Nephron (organoid): ENCODE measurements around the gene CFI.
"Not testable (repeated sequence)": the region's sequence is repeated elsewhere in the genome, so short reads cannot be mapped to it uniquely, and the experiment has no call there.

ENCODE experiments used
- H3K27ac Mint-ChIP-seq, 3 experiments: 2 replicates each; pipeline ENCODE4 v1.8.0; 2020; ENCODE audit warnings: mixed read lengths in 3 of 3, mild to moderate bottlenecking in 2 of 3, moderate library complexity in 1 of 3
- H3K27me3 Mint-ChIP-seq: 2 replicates; pipeline ENCODE4 v1.8.0; 2021; ENCODE audit warnings: low read depth, mild to moderate bottlenecking, moderate library complexity, mixed read lengths
- H3K36me3 Mint-ChIP-seq: 2 replicates; pipeline ENCODE4 v1.8.0; 2020; ENCODE audit warnings: low read depth, mixed read lengths
- H3K4me1 Mint-ChIP-seq: 2 replicates; pipeline ENCODE4 v1.8.0; 2020; ENCODE audit warnings: mixed read lengths
- H3K4me3 Mint-ChIP-seq, 3 experiments: 2 replicates each; pipeline ENCODE4 v1.8.0; 2020; ENCODE audit warnings: mild to moderate bottlenecking in 3 of 3, mixed read lengths in 3 of 3, moderate library complexity in 2 of 3
- H3K9me3 Mint-ChIP-seq: 2 replicates; pipeline ENCODE4 v1.8.0; 2020; ENCODE audit warnings: mixed read lengths
- TF ChIP-seq, protein P1 (sequence below), 3 experiments: fragments of 200-600 bp; sonication (generic); IDR thresholded peaks; one replicate each; pipeline ENCODE4 v1.5.0; 2021; ENCODE audit warnings: antibody characterized with exemption in 3 of 3; ENCODE audit not compliant: unreplicated experiment in 3 of 3

The CFI gene

DNA sequence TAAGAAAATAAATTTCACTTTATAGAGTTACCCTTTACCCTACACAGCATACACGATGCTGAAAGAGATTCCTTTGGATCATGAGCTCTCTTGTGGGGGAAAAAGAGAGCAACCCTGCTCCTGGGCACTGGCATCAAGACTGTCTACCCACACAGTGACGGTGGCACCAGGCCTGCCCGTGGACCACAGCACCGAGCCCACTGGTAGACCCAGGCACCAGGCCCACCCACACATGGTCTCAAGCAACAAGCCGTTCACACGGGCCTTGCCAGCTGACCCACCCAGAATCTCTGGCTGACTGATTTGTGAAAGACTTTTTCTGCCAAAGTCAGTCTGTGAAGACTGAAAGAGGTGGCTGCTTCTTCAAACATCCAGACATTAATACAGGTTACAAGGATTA is 6.7 kb downstream of the CFI start:
- Mint-ChIP-seq H3K27me3 (no peaks in the 10 kb centered on the region), H3K4me1 (no peaks in the 10 kb centered on the region), H3K9me3 (peaks cover 66% of the 10 kb centered on the region), H3K27ac (no peak overlapping the region), H3K4me3 (no peak overlapping the region), H3K36me3 (peaks cover 30% of the 10 kb centered on the region)
- TF ChIP-seq, protein P1, sequence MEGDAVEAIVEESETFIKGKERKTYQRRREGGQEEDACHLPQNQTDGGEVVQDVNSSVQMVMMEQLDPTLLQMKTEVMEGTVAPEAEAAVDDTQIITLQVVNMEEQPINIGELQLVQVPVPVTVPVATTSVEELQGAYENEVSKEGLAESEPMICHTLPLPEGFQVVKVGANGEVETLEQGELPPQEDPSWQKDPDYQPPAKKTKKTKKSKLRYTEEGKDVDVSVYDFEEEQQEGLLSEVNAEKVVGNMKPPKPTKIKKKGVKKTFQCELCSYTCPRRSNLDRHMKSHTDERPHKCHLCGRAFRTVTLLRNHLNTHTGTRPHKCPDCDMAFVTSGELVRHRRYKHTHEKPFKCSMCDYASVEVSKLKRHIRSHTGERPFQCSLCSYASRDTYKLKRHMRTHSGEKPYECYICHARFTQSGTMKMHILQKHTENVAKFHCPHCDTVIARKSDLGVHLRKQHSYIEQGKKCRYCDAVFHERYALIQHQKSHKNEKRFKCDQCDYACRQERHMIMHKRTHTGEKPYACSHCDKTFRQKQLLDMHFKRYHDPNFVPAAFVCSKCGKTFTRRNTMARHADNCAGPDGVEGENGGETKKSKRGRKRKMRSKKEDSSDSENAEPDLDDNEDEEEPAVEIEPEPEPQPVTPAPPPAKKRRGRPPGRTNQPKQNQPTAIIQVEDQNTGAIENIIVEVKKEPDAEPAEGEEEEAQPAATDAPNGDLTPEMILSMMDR (IDR thresholded peaks at IDR 0.05; ENCODE audit: unreplicated experiment in 3 of 3): no peak

DNA sequence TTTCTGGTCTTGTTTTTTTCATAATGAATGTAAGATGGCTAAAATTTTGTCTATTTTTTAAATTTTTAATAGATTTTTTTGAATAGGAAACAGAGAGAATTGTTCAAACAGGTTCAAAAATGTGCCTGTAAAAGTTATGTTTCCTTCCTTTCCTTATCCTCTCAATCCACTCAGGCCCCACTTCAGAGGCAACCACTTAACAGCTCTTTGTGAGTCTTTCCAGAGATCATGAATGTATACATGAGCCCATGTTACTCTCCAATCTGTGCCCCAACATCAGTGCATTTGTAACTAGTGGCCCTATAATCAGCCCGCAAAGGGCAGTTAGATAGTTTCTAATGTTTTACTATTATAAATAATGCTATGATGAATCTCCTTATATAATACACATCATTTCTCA is 14.0 kb downstream of the CFI start:
- Mint-ChIP-seq H3K27ac (no peak overlapping the region), H3K4me1 (no peaks in the 10 kb centered on the region), H3K4me3 (no peak overlapping the region), H3K9me3 (peaks cover 43% of the 10 kb centered on the region), H3K36me3 (no peaks in the 10 kb centered on the region), H3K27me3 (no peaks in the 10 kb centered on the region)
- TF ChIP-seq, protein P1 (IDR thresholded peaks at IDR 0.05; ENCODE audit: unreplicated experiment in 3 of 3): no peak

DNA sequence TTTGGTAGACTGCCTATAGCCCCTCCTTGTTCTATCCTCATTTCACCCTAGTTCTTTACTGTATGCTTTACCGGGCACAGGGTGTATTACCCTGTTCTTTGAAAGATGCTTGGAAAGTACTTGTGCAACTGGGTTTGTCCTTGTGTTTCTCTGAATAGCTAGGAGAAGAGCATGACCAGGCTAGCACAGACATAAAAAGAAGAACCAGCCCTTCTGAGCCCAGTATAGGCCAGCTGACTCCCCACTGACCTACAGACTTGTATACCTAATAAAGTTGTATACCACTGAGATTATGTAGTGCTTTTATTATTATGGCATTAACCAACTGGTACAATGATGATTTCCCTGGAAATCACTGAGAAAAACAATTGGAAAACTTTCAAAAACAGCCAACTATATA is 15.0 kb downstream of the CFI start:
- H3K27ac Mint-ChIP-seq: no peak overlapping the region
- no peaks in the 10 kb centered on the region for H3K36me3 Mint-ChIP-seq
- peaks cover 48% of the 10 kb centered on the region for H3K9me3 Mint-ChIP-seq

DNA sequence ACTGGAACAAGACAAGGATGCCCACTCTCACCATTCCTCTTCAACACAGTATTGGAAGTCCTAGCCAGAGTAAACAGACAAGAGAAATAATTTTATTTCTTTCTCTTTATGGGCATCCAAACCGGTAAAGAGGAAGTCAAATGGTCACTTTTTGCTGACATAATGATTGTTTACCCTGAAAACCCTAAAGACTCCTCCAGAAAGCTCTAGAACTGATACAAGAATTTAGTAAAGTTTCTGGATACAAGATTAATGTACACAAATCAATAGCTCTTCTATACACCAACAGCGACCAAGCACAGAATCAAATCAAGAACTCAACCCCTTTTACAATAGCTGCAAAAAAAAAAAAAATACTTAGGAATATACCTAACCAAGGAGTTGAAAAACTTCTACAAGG is 19.7 kb downstream of the CFI start:
- not testable (repeated sequence) for H3K4me3 Mint-ChIP-seq, H3K4me1 Mint-ChIP-seq, H3K27me3 Mint-ChIP-seq, H3K36me3 Mint-ChIP-seq, H3K27ac Mint-ChIP-seq
- H3K9me3 Mint-ChIP-seq: peaks cover 41% of the 10 kb centered on the region

More for the DNA sequence above, 15.0 kb downstream of the CFI start:
- Mint-ChIP-seq H3K4me1 (no peaks in the 10 kb centered on the region), H3K27me3 (no peaks in the 10 kb centered on the region), H3K4me3 (no peak overlapping the region)
- TF ChIP-seq, protein P1 (IDR thresholded peaks at IDR 0.05; ENCODE audit: unreplicated experiment in 3 of 3): no peak

DNA sequence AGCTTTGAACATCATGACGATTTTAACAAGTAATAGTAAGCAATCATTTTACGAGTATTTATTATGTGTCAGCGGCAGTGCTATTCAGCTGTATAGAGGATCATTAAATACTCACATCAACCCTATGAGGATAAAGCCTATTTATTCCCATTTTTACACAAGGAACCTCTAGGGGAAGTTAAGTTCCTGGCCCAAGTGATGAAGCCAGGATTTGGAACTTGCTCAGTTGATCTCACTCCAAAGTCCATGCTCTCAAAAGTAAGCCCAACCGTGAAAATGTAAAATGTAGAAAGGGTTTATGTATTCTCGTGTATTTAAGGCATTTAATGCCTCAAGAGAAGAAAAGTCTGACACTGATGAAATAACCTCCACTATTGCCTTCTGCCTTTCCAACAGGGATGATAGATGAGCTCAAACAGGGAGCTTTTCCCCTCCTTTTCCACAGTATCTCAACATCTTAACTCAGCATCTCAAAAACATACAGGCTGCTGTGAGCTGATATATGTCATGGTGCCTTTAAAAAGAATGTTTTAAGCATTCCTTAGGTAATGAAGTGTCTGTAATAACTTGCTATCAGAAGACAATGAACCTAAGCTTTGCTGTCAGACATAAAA is 36.9 kb downstream of the CFI start:
- TF ChIP-seq, protein P1 (IDR thresholded peaks at IDR 0.05; ENCODE audit: unreplicated experiment in 3 of 3): no peak
- no peak overlapping the region for H3K4me3 Mint-ChIP-seq
- H3K27me3 Mint-ChIP-seq: no peaks in the 10 kb centered on the region
- H3K27ac Mint-ChIP-seq: peak overlapping the region; percentile 33 to 76 (median 54)
- peaks cover 6% of the 10 kb centered on the region for H3K9me3 Mint-ChIP-seq
- peaks cover 12% of the 10 kb centered on the region for H3K36me3 Mint-ChIP-seq
- peaks cover 14% of the 10 kb centered on the region for H3K4me1 Mint-ChIP-seq

DNA sequence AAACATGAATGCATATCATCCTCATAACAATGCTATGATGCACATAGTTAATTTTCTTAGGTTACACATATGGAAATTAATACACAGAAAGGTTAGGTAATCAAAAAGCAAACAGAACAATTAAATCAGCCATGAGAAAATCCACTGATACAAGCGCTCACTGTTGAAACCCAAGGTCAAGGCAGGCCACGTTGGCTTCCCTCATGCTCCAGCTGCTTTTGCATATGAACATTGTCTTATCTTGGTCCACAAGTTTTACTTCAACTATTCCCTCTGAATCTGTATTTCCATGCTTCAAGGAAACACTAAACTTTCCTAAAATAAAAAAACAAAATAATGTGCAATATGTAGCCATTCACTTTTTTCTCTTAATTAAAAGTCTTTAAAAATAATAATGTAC is 37.4 kb downstream of the CFI start:
- Mint-ChIP-seq H3K36me3 (peaks cover 12% of the 10 kb centered on the region), H3K27me3 (no peaks in the 10 kb centered on the region), H3K9me3 (peaks cover 6% of the 10 kb centered on the region), H3K4me3 (no peak overlapping the region), H3K4me1 (peaks cover 14% of the 10 kb centered on the region), H3K27ac (no peak overlapping the region)
- TF ChIP-seq, protein P1 (IDR thresholded peaks at IDR 0.05; ENCODE audit: unreplicated experiment in 3 of 3): no peak
